HG03558 (cell line): ENCODE data around the gene COLEC12.
A peak's percentile ranks its signal among the peaks of the same experiment; 100 is the strongest.

Experiments used
- ATAC-seq: cut with Tn5 transposase; IDR thresholded peaks from one replicate; pipeline ENCODE4 v1.9.1; 2021; ENCODE audit warnings: moderate number of reproducible peaks; ENCODE audit not compliant: unreplicated experiment; ENCODE audit errors: extremely low read depth

Gene COLEC12

DNA sequence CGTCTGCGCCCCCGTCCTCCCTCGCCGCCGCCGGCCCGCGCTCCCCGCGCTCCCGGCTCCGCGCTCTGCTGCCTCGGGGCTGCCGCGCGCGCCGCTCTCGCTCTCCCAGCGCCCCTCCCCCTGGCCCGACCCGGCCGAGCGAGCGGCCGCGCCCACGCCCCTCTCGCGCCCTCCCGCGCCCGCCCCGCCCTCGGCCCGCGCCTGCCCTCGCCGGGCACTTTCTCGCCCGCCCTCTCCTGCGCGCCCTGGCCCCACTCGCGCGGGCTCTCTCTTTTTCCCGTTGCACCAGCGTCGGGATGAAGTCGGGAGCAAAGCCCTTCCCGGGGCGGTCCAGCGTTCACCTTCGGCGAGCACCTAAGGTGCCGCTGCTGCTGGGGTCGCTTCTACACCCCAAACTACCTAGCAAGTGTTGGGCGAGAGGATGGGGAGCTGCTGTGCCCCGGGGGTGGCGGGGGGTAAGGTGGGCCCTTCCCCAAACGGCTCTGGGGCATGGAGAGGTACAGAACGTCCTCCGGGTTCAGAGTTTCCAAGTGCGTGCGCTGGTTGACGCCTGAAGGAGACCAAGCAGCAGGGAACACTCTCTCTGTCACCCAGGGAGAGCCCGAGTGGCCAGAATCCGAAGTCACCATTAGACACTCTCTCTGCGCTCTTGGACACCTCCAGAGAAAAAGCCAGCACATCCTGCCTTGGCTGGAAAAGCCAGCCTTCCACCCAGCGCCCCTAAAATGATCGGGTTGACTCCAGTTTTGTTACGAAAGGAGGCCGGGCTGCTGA lies at the start of gene COLEC12:
COLEC12 (minus strand) TSS at position 70 of the 774 bp plus-strand sequence. CDS start 187 bp downstream, outside the sequence.
- no peak for ATAC-seq

DNA sequence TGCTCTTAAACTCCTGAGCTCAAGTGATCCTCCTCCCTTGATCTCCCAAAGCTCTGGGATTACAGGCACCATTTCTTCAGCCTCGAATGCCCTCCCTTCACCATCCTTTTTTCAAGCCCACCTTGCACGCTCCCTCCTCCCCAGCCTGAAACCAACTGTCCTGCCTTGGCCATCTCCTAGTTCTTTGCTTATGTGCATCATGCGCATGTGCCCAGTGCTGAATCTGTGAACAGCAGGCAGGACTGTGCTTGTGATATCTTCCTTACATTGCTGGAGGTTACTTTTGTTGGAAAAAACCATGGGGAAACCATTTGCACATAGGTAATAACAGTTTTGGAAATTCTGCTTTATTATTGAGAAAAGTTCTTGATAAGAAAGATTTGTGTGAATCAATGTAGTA lies 49.5 kb upstream of the COLEC12 start:
- no peak for ATAC-seq

- no peak for ATAC-seq
Observed at GRCh38 chr18:543447-544078, 43.1 kb upstream of the COLEC12 start.

DNA sequence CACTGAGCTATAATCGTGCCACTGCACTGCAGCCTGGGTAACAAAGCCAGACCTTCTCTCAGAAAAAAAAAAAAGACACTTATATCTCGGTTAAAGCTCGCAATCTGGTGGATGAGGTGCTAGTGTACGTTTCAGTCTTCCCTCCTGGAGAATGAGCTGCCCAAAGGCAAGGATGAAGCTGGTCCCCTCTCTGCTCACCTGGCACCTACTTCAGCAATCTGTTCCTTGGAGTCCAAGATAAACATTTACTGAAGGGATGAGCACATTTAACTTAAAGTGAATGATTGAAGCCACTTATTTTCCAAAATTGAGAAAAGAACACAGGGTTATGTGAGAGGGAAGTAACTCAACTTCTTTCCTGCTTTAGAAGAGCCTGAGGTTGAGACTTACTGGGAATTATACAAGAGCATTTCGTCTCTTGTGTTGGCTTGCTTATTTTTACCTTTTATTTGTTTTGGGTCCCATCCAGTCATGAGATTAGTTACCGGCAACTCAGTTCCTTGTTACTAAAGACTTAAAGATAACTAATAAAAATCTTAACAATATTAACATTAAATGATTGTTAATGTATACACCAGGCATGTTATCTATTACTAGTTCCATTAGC lies 33.6 kb upstream of the COLEC12 start:
- no peak for ATAC-seq

- no peak for ATAC-seq
Observed at GRCh38 chr18:532632-533031, 32.1 kb upstream of the COLEC12 start.

GRCh38 chr18:532018-532417 lies 31.5 kb upstream of the COLEC12 start:
- no peak for ATAC-seq

GRCh38 chr18:527146-527545 lies 26.6 kb upstream of the COLEC12 start:
- no peak for ATAC-seq

- ATAC-seq, result no peak
Observed at GRCh38 chr18:526681-527080, 26.2 kb upstream of the COLEC12 start.

GRCh38 chr18:525036-525797 lies 24.7 kb upstream of the COLEC12 start:
- no peak for ATAC-seq

DNA sequence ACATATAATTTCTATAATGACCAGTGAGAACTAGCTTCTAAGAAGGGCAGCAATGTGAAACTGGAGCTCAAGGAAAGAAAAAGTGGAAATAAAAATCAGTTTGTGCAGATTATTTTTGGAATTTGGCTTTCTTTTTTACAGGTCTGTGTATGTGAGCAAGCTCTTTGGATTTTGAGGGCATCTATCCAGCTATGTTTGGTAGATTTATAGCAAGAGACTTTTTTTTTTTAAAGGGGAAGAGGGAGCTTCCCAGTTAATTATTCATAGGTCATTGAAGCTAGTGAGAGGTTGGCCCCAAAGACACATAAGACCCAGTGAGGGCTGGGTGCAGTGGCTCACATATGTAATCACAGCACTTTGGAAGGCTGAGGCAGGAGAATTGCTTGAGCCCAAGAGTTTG lies 24.0 kb upstream of the COLEC12 start:
- ATAC-seq, result no peak

DNA sequence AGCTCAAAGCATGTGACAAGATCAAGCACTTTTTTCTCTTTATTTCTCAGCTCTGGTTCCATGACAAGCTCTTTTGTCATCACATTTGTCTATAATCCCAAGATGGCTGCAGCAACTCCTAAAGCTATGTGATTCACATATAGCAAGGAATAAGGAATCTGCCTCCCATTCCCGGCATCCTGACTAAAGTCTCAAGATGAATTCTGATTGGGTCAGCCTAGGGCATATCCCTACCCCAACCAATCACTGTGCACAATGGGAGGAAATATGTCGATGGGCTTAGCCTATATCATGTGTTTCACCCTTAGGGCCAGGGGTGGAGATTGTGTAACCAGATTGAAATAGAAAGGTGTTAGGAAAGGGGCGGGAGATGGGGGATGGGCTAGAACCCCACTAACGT lies 23.1 kb upstream of the COLEC12 start:
- ATAC-seq, result no peak

- peak; percentile 70 for ATAC-seq
Observed at GRCh38 chr18:519019-519879, 18.7 kb upstream of the COLEC12 start.

- ATAC-seq, result no peak
Observed at GRCh38 chr18:518081-518480, 17.6 kb upstream of the COLEC12 start.

DNA sequence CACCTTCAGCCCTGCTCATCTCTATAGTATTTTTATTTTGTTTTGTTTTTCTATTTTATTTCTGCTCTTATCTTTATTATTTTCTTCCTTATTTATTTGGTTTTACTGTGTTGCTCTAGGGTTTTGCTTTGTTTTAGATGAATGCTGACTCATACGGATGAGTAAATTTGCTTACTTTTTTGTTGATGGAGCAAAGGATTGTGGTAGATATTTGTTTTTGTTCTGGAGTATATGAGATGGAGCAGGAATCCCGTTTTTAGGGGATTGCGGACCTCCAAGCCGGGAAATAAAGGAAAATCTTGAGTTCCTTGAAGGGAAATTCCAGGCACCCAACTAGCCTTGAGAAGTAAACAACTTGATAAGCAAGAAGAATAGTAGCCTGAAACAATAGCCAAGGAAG lies 15.3 kb upstream of the COLEC12 start:
- ATAC-seq, result no peak

DNA sequence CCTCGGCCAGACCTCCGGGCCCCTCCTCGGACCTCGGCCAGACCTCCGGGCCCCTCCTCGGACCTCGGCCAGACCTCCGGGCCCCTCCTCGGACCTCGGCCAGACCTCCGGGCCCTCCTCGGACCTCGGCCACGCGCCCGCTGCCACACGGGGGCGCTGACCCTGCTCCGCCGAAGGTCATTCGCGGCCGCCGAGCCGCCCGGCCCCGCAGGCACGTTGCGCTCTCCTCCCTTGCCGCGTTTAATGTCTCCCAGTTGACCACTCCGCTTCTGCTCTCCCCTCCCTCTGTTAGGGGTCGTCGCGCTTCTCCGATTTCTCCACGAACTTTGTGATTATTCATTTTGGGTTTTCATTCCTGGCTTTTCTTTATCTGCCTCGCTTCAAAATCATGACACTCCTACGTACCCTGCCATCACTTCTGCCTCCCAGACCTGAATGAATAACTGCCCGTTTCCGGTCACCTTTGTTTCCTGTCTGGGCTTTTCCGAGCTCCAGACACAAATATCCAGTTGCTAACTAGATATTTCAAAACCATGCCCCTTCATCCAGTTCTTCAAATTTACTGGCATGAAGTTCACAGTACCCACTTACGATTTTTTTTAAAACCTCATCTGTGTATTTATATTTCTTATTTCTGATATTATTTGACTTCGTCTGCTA lies 14.8 kb upstream of the COLEC12 start:
- no peak for ATAC-seq

DNA sequence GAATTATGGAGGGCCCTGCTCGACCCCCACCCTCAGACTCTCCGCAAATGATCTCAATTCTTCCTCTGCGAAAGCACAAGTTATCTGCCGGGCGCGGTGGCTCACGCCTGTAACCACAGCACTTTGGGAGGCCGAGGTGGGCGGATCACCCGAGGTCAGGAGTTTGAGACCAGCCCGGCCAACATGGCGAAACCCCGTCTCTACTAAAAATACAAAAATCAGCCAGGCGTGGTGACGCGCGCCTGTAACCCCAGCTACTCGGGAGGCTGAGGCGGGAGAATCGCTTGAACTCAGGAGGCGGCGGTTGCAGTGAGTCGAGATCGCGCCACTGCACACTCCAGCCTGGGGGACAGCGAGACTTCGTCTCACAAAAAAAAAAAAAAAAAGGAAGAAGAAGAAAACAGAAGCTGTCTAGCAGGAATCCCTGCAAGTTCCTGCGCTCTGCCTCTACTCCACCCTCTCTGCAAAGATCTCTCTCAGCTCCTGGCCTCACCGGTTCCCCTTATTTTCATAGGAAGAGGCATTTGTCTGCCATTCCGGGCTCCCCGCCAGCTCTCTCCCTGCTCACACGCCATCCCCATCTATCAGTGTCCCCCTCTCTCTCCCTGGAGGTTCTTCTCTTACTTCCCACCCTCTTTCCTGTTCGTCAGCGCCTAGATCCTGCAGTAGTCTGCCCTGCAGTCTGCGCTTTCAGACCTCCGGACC lies 13.5 kb upstream of the COLEC12 start:
- no peak for ATAC-seq

- ATAC-seq, result no peak
Observed at GRCh38 chr18:512957-513356, 12.5 kb upstream of the COLEC12 start.

GRCh38 chr18:508835-509234 lies 8.3 kb upstream of the COLEC12 start:
- ATAC-seq, result no peak

DNA sequence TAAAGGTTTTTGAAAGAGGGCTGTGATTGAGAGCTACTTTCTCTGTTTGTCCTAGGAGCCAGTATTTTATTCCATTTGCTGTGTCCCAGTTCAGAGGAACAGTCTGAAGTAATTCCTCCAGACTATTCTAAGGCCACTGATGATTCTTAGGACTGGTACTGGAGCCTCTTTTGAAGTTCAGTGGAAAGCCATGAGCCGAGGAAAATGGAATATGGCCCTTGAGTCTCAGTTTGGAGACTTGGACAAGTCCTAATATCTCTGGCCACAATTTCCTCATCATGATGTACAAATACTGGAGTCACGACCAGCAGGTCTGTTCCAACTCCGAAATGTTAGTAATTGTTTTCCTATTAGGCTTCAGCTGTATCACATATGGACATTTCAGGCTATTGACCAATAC lies 7.1 kb upstream of the COLEC12 start:
- no peak for ATAC-seq
